ENCODE results near the gene ELMOD2. TPM values are rescaled to one million over a fixed set of nuclear protein-coding genes. Genes with fewer than 3 reads are reported as not detected.

The ELMOD2 gene
- total RNA-seq, 1 donor from 2014 or later = 65.5 TPM

DNA sequence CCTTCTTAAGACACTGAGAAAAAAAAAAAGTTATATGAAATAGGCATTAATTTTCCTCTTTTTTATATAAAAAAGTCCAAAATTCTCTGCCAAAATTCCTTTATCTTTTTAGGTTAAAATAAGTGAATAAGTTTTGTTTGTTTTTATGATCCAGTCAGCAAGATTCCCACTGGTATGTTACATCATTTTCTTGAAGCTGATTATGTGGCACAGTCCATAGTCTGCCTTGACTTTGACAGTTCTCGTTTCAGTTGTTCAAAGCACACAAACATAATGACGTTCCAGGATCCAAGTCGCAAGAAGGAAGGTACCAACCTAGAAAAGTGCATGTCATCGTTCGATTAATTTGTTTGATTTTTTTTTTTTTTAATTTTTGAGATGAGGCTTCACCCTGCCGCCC is 35.7 kb downstream of the ELMOD2 start:
- Mint-ChIP-seq H3K4me1 (ENCODE audit: low read depth, unreplicated experiment) (peaks cover 3% of the 10 kb centered on the region), H3K9me3 (ENCODE audit: unreplicated experiment) (no peaks in the 10 kb centered on the region), H3K27ac (ENCODE audit: unreplicated experiment) (no peak overlapping the region), H3K4me3 (ENCODE audit: unreplicated experiment) (no peak overlapping the region), H3K36me3 (ENCODE audit: unreplicated experiment) (no peaks in the 10 kb centered on the region), H3K27me3 (ENCODE audit: unreplicated experiment) (no peaks in the 10 kb centered on the region)
- DNase-seq = no peak
- TF ChIP-seq CTCF (IDR thresholded peaks at IDR 0.05; ENCODE audit: partially characterized antibody, unreplicated experiment) = no peak

GRCh38 chr4:140568507-140569306 is 44.7 kb downstream of the ELMOD2 start, which contains the start of gene UCP1:
Gene UCP1 (minus strand): TSS chr4:140568961. CDS start chr4:140568729, 232 bp downstream.
- Mint-ChIP-seq H3K36me3 (ENCODE audit: unreplicated experiment) (peaks cover 19% of the 10 kb centered on the region), H3K4me3 (ENCODE audit: unreplicated experiment) (peak within 1 kb of the TSS; percentile 88), H3K27ac (ENCODE audit: unreplicated experiment) (no peak within 1 kb of the TSS), H3K27me3 (ENCODE audit: unreplicated experiment) (peaks cover 19% of the 10 kb centered on the region), H3K9me3 (ENCODE audit: unreplicated experiment) (peaks cover 2% of the 10 kb centered on the region), H3K4me1 (ENCODE audit: low read depth, unreplicated experiment) (peaks cover 7% of the 10 kb centered on the region)
- no peak for TF ChIP-seq CTCF (IDR thresholded peaks at IDR 0.05; ENCODE audit: partially characterized antibody, unreplicated experiment)
- peak; percentile 54 for DNase-seq

DNA sequence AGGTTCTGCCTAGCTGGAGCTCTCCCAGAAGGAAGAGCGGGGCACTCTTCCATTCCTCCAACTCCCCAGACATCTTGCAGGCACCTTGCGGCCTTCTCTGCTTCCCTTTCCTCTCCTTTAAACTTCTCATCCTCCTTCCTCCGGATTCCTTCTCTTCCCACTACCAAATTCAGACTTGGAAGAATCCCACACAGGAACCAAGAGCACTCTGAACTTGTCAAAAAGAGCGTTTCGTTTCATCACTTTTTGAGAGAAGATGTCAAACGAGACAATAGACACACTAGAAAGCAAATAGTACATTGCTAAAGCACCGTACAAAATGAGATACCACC is 45.3 kb downstream of the ELMOD2 start:
- Mint-ChIP-seq H3K36me3 (ENCODE audit: unreplicated experiment) (peaks cover 19% of the 10 kb centered on the region), H3K27ac (ENCODE audit: unreplicated experiment) (no peak overlapping the region), H3K4me3 (ENCODE audit: unreplicated experiment) (peak overlapping the region; percentile 88), H3K9me3 (ENCODE audit: unreplicated experiment) (peaks cover 2% of the 10 kb centered on the region), H3K27me3 (ENCODE audit: unreplicated experiment) (peaks cover 19% of the 10 kb centered on the region), H3K4me1 (ENCODE audit: low read depth, unreplicated experiment) (peaks cover 7% of the 10 kb centered on the region)
- no peak for DNase-seq
- TF ChIP-seq CTCF (IDR thresholded peaks at IDR 0.05; ENCODE audit: partially characterized antibody, unreplicated experiment) = no peak

DNA sequence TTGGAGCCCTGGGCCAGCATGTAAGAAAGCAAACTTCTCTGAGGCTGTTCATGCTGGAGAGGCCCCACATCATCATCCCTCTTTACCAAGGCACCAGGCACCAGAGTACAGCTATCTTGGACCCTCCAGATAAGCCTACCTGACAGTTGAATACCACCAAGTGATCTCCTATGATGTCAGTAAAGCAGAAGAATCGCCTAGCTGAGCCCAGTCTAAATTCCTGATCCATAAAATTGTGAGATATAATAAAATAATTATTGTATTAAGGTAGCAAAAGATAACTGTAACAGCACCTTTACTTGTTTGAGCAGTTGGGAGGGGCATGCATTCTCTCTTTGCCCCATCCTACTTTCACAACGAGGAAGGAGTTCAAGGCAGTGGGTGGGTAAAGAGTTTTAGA is 47.7 kb downstream of the ELMOD2 start:
- peaks cover 7% of the 10 kb centered on the region for H3K4me1 Mint-ChIP-seq (ENCODE audit: low read depth, unreplicated experiment)
- peaks cover 20% of the 10 kb centered on the region for H3K27me3 Mint-ChIP-seq (ENCODE audit: unreplicated experiment)
- TF ChIP-seq CTCF (IDR thresholded peaks at IDR 0.05; ENCODE audit: partially characterized antibody, unreplicated experiment) = no peak
- H3K36me3 Mint-ChIP-seq (ENCODE audit: unreplicated experiment) = peaks cover 19% of the 10 kb centered on the region
- peaks cover 2% of the 10 kb centered on the region for H3K9me3 Mint-ChIP-seq (ENCODE audit: unreplicated experiment)
- no peak overlapping the region for H3K27ac Mint-ChIP-seq (ENCODE audit: unreplicated experiment)
- no peak for DNase-seq
- H3K4me3 Mint-ChIP-seq (ENCODE audit: unreplicated experiment) = no peak overlapping the region

DNA sequence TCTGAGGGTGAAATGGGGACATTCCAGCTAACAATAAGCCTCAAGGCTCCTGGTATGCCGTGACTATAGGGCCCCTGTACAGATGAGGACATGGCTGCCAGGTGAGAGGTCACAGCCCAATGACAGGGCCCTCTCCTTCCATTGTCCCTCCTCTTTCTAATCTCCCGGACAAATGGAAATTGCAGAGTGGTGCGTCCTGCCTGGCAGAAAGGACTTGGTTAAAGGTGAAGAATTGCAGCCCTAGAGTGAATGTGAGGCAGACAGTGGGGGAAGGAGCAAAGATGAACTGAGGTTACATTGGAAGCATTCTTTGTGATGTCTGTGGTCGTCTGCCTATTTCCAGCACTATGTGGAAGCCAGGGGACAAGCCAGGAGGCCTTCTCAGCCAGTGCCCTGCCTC is 51.5 kb downstream of the ELMOD2 start:
- H3K27me3 Mint-ChIP-seq (ENCODE audit: unreplicated experiment) = peaks cover 8% of the 10 kb centered on the region
- no peak for DNase-seq
- peaks cover 2% of the 10 kb centered on the region for H3K9me3 Mint-ChIP-seq (ENCODE audit: unreplicated experiment)
- H3K36me3 Mint-ChIP-seq (ENCODE audit: unreplicated experiment) = peaks cover 14% of the 10 kb centered on the region
- no peak for TF ChIP-seq CTCF (IDR thresholded peaks at IDR 0.05; ENCODE audit: partially characterized antibody, unreplicated experiment)
- no peak overlapping the region for H3K27ac Mint-ChIP-seq (ENCODE audit: unreplicated experiment)
- no peaks in the 10 kb centered on the region for H3K4me1 Mint-ChIP-seq (ENCODE audit: low read depth, unreplicated experiment)
- no peak overlapping the region for H3K4me3 Mint-ChIP-seq (ENCODE audit: unreplicated experiment)
